Chondrocyte (in vitro differentiated cells): ENCODE measurements around the gene ASPM. TPM values are rescaled to one million over a fixed set of nuclear protein-coding genes. Genes with fewer than 3 reads are reported as not detected.
"Not testable (repeated sequence)": the region's sequence is repeated elsewhere in the genome, so short reads cannot be mapped to it uniquely, and the experiment has no call there.

ENCODE experiments used
- DNase-seq: peaks from one replicate; pipeline ENCODE4 v3.0.0; 2021; ENCODE audit warnings: mixed read lengths, low spot score
- H3K27ac Mint-ChIP-seq: one replicate; pipeline ENCODE4 v1.8.0; 2021; ENCODE audit warnings: mild to moderate bottlenecking, moderate library complexity, mixed read lengths; ENCODE audit not compliant: unreplicated experiment
- H3K27me3 Mint-ChIP-seq: 2 replicates; pipeline ENCODE4 v1.8.0; 2021; ENCODE audit warnings: low read depth, mixed read lengths
- H3K36me3 Mint-ChIP-seq: 2 replicates; pipeline ENCODE4 v1.8.0; 2021; ENCODE audit warnings: low read depth, mixed read lengths
- H3K4me1 Mint-ChIP-seq: 2 replicates; pipeline ENCODE4 v1.8.0; 2021; ENCODE audit warnings: low read depth, mild to moderate bottlenecking, mixed read lengths
- H3K4me3 Mint-ChIP-seq: one replicate; pipeline ENCODE4 v1.8.0; 2021; ENCODE audit warnings: mild to moderate bottlenecking, moderate library complexity, mixed read lengths; ENCODE audit not compliant: unreplicated experiment
- H3K9me3 Mint-ChIP-seq: 2 replicates; pipeline ENCODE4 v1.8.0; 2021; ENCODE audit warnings: low read depth, mixed read lengths
- total RNA-seq: library from RNA; stranded (reverse); gene quantifications from 3 replicates; pipeline ENCODE4 v1.2.1, GENCODE V29; 2021
- TF ChIP-seq, protein P1 (sequence below): fragments of 200-600 bp; sonication (generic); IDR thresholded peaks from 2 replicates; pipeline ENCODE4 v1.5.0; 2021; ENCODE audit warnings: antibody characterized with exemption, mild to moderate bottlenecking, moderate library complexity

The ASPM gene
- total RNA-seq, 1 donor from 2014 or later = 6.6 TPM

GRCh38 chr1:197100677-197101076, 45.8 kb downstream of the ASPM start:
- DNase-seq = no peak
- no peak overlapping the region for H3K27ac Mint-ChIP-seq
- TF ChIP-seq, protein P1, sequence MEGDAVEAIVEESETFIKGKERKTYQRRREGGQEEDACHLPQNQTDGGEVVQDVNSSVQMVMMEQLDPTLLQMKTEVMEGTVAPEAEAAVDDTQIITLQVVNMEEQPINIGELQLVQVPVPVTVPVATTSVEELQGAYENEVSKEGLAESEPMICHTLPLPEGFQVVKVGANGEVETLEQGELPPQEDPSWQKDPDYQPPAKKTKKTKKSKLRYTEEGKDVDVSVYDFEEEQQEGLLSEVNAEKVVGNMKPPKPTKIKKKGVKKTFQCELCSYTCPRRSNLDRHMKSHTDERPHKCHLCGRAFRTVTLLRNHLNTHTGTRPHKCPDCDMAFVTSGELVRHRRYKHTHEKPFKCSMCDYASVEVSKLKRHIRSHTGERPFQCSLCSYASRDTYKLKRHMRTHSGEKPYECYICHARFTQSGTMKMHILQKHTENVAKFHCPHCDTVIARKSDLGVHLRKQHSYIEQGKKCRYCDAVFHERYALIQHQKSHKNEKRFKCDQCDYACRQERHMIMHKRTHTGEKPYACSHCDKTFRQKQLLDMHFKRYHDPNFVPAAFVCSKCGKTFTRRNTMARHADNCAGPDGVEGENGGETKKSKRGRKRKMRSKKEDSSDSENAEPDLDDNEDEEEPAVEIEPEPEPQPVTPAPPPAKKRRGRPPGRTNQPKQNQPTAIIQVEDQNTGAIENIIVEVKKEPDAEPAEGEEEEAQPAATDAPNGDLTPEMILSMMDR = no peak
- no peak overlapping the region for H3K4me3 Mint-ChIP-seq
- no peaks in the 10 kb centered on the region for H3K36me3 Mint-ChIP-seq
- H3K9me3 Mint-ChIP-seq = no peaks in the 10 kb centered on the region
- H3K27me3 Mint-ChIP-seq = no peaks in the 10 kb centered on the region
- peaks cover 13% of the 10 kb centered on the region for H3K4me1 Mint-ChIP-seq

DNA sequence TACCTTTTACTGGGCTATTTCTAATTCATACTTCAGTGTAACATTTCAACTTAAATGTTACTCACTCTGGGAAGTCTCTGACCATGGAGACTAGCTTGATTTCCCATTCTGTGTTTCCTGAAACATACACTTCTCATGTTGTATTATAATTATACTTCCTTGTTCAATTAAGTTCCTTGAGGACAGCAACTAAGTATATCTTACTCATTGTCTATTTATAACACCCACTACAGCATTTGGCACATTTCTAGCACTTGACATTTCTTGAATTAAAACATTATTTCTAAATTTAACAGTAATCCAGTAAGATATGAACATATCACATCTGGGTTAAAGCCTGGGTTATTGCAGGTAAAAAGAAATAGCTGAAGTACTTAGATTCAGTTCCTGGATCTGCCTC, 47.0 kb downstream of the ASPM start:
- no peak overlapping the region for H3K4me3 Mint-ChIP-seq
- H3K9me3 Mint-ChIP-seq = no peaks in the 10 kb centered on the region
- H3K36me3 Mint-ChIP-seq = no peaks in the 10 kb centered on the region
- H3K4me1 Mint-ChIP-seq = peaks cover 13% of the 10 kb centered on the region
- H3K27ac Mint-ChIP-seq = no peak overlapping the region
- TF ChIP-seq, protein P1 = no peak
- H3K27me3 Mint-ChIP-seq = no peaks in the 10 kb centered on the region
- no peak for DNase-seq

GRCh38 chr1:197096971-197097370, 49.5 kb downstream of the ASPM start:
- H3K27ac Mint-ChIP-seq, DNase-seq, H3K4me3 Mint-ChIP-seq, H3K27me3 Mint-ChIP-seq, H3K9me3 Mint-ChIP-seq, H3K36me3 Mint-ChIP-seq, H3K4me1 Mint-ChIP-seq: not testable (repeated sequence)

- Mint-ChIP-seq H3K9me3 (no peaks in the 10 kb centered on the region), H3K4me1 (peaks cover 2% of the 10 kb centered on the region), H3K27me3 (no peaks in the 10 kb centered on the region), H3K4me3 (no peak overlapping the region), H3K36me3 (no peaks in the 10 kb centered on the region), H3K27ac (no peak overlapping the region)
- TF ChIP-seq, protein P1 = no peak
- no peak for DNase-seq
Observed at GRCh38 chr1:197096137-197096536, 50.3 kb downstream of the ASPM start.

DNA sequence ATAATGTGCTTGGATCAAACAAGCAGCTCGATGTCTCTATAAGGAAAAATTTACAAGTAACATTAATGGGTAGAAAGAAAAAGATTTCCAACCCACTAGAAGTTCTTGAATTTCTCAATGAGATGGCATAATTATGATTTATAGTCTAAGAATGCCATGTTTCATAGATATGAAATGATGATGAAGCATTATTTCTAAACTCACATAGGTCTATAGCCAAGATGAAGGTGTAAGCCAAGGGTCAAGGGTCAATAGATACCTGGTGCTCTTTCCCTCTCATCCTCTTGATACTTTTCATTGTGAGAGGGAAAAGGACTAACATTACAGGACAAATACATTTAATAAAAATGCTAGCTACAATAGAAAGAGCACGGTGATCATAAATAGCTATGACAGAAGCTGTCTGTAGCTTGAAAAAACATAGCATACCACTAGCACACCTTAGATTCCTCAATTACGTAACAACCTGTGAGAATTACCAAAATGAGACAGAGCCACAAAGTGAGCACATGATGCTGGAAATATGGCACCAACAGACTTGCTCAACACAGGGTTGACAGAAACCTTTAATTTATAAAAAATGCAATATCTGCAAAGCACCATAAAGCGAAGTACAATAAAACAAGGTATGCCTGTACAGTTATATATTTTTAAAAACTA, 53.1 kb downstream of the ASPM start:
- TF ChIP-seq, protein P1 = no peak
- H3K27me3 Mint-ChIP-seq = no peaks in the 10 kb centered on the region
- no peak overlapping the region for H3K4me3 Mint-ChIP-seq
- DNase-seq = no peak
- no peaks in the 10 kb centered on the region for H3K4me1 Mint-ChIP-seq
- H3K36me3 Mint-ChIP-seq = no peaks in the 10 kb centered on the region
- no peaks in the 10 kb centered on the region for H3K9me3 Mint-ChIP-seq
- H3K27ac Mint-ChIP-seq = no peak overlapping the region

DNA sequence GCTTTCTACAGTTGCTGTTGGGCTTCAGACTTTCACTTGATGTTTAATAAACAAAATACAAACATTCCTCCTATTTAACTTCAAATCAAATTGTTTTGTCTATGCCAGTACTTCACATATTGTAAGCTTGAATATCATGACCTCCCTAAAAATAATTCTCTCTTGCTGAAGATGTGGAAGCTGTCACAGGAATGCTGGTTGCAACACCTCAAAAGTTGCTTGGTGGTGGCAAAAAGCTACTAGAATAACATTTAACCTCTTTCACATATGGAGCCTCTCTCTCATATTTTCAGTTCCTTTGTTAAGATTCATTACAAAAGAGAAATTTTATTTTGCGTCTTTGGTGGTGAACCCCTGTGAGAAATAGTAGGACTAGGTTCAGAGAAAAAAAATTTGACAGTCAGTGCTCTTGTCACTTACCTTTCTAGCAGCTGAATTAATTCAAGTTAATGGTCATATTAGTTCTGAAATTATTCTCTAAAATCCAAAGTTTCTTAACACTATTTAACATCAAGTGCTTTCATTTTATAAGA, 53.9 kb downstream of the ASPM start:
- Mint-ChIP-seq H3K27ac (no peak overlapping the region), H3K4me3 (no peak overlapping the region), H3K36me3 (no peaks in the 10 kb centered on the region), H3K9me3 (no peaks in the 10 kb centered on the region), H3K27me3 (no peaks in the 10 kb centered on the region), H3K4me1 (no peaks in the 10 kb centered on the region)
- TF ChIP-seq, protein P1 = no peak
- no peak for DNase-seq
